Measurements from ENCODE around the gene PPP6R2.
"Not testable (repeated sequence)": the region's sequence is repeated elsewhere in the genome, so short reads cannot be mapped to it uniquely, and the experiment has no call there.

PPP6R2 gene

DNA sequence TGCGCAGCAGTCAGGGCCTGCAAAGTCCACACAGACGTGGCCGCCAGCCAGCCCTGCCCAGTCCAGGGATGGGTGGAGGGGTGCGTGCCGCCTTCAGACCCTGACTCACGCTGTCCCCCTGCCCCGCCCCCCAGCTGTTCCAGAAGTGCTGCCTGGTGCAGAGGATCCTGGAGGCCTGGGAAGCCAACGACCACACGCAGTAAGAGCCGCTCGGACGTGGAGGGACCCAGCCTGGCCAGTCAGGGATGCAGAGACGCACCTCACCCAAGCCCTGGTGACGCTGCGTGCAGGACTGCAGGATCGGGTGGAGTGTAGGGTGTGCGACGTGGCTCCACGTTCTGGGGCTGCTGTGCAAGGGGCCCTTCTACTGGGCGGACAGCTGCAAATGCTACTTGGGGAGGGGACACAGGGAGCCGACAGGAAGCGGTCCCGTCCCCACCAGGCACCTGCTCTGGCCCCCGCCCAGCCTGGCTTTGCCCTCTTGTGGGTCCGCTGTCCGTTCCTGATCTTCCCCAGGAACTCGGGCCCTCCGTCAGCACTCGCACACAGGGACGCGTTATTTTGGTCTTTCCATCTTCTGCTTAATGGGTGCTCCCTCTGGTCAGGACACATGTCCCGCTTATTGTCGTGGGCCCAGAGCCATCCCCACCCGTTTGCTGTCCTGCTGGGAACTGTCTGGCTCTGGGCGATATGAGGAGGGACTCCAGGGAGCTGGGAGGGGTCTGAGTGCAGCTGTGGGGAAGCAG lies 89.2 kb downstream of the PPP6R2 start:
- Histone ChIP-seq H3K4me3 (ENCODE audit: insufficient read depth, low read depth, low read length, poor library complexity, severe bottlenecking) (no peak overlapping the region), H3K36me3 (ENCODE audit: control insufficient read depth, insufficient read depth, low read length) (peaks cover 59% of the 10 kb centered on the region)

DNA sequence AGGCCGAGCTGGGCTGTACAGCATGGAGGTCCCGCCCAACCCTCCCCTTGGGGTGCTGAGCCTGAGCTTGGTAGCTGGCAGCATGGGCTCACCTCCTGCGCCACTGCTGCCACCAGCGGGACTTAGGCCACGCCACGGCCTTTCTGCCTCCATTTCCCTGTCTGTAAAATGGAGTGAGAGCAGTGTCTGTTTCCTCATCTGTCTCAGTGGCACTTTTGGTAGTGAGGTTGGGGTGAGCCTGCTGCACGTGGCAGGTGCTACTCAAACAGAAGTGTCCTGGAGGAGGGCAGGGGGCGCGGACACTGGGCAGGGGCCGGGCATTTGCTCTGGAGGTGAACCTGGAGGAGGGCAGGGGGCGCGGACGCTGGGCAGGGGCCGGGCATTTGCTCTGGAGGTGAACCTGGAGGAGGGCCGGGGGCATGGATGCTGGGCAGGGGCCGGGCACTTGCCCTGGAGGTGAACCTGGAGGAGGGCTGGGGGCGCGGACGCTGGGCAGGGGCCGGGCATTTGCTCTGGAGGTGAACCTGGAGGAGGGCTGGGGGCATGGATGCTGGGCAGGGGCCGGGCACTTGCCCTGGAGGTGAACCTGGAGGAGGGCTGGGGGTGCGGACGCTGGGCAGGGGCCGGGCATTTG lies 89.9 kb downstream of the PPP6R2 start:
- not testable (repeated sequence) for H3K27ac ChIP-seq (ENCODE audit: insufficient read depth, low read length, poor library complexity, severe bottlenecking); DNase-seq; H3K27me3 ChIP-seq (replicated peaks; ENCODE audit: control insufficient read depth, insufficient read depth, low read length, poor library complexity, severe bottlenecking); H3K4me1 ChIP-seq (ENCODE audit: control insufficient read depth, insufficient read depth, low read length, poor library complexity, severe bottlenecking); H3K9me3 ChIP-seq (ENCODE audit: control insufficient read depth, low read length); H3K4me3 ChIP-seq (ENCODE audit: insufficient read depth, low read depth, low read length, poor library complexity, severe bottlenecking)
- H3K36me3 ChIP-seq (ENCODE audit: control insufficient read depth, insufficient read depth, low read length) = peaks cover 61% of the 10 kb centered on the region

More for the DNA sequence above, 89.2 kb downstream of the PPP6R2 start:
- no peaks in the 10 kb centered on the region for H3K9me3 ChIP-seq (ENCODE audit: control insufficient read depth, low read length)
- H3K27ac ChIP-seq (ENCODE audit: insufficient read depth, low read length, poor library complexity, severe bottlenecking) = no peak overlapping the region
- H3K27me3 ChIP-seq (replicated peaks; ENCODE audit: control insufficient read depth, insufficient read depth, low read length, poor library complexity, severe bottlenecking) = no peaks in the 10 kb centered on the region
- no peaks in the 10 kb centered on the region for H3K4me1 ChIP-seq (ENCODE audit: control insufficient read depth, insufficient read depth, low read length, poor library complexity, severe bottlenecking)
- DNase-seq = no peak

DNA sequence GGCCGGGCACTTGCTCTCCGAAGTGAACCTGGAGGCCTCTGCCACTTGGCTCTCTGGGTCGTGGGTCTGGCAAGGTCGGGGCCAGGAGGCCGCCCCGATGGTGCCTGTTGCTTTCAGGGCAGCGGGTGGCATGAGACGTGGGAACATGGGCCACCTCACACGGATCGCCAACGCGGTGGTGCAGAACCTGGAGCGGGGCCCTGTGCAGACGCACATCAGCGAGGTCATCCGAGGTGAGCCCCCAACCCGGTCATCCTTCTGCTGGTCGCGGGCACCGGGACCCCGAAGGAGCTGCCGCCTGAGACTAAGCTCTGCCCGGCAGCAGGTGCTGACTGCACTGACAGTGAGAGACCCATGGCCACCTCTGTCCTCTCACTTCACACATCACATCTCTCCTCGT lies 91.7 kb downstream of the PPP6R2 start:
- Histone ChIP-seq H3K9me3 (ENCODE audit: control insufficient read depth, low read length) (no peaks in the 10 kb centered on the region), H3K27me3 (replicated peaks; ENCODE audit: control insufficient read depth, insufficient read depth, low read length, poor library complexity, severe bottlenecking) (no peaks in the 10 kb centered on the region), H3K27ac (ENCODE audit: insufficient read depth, low read length, poor library complexity, severe bottlenecking) (no peak overlapping the region), H3K36me3 (ENCODE audit: control insufficient read depth, insufficient read depth, low read length) (peaks cover 73% of the 10 kb centered on the region), H3K4me3 (ENCODE audit: insufficient read depth, low read depth, low read length, poor library complexity, severe bottlenecking) (no peak overlapping the region), H3K4me1 (ENCODE audit: control insufficient read depth, insufficient read depth, low read length, poor library complexity, severe bottlenecking) (no peaks in the 10 kb centered on the region)
- DNase-seq = no peak

DNA sequence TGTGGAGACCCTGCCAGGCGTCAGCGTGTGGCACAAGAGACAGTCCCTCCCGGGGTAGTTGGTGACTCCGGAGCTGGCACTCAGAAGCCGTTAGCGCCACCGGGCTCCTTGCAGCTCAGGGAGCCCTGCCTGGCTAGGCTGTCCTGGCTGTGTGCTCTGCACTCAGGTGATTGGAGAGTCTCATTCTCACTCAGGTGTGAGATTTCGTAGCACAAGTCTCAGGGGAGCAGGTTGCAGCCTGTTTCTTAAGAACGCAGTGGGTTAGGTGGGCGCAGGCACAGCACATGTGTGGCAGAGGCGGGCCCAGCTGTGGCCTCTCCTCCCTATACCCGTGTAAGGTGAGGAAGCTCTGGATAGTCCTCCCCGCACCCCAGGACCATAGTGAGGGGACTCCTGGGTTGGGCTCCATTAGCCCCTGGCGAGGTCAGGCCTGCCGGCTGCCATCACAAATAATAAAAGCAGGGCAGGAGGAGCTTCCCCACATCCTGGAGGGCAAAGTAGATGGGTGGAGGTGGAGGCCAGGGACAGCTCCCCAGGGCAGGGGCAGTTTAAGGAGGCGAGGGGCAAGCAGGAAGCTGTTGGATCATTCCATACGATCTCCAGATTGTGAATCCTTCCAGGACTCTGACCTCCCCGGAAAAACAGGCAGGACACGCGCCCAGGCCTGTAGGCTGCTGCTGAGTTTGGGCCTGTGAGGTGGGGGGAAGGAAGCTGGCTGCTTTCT lies 92.3 kb downstream of the PPP6R2 start:
- no peak overlapping the region for H3K27ac ChIP-seq (ENCODE audit: insufficient read depth, low read length, poor library complexity, severe bottlenecking)

DNA sequence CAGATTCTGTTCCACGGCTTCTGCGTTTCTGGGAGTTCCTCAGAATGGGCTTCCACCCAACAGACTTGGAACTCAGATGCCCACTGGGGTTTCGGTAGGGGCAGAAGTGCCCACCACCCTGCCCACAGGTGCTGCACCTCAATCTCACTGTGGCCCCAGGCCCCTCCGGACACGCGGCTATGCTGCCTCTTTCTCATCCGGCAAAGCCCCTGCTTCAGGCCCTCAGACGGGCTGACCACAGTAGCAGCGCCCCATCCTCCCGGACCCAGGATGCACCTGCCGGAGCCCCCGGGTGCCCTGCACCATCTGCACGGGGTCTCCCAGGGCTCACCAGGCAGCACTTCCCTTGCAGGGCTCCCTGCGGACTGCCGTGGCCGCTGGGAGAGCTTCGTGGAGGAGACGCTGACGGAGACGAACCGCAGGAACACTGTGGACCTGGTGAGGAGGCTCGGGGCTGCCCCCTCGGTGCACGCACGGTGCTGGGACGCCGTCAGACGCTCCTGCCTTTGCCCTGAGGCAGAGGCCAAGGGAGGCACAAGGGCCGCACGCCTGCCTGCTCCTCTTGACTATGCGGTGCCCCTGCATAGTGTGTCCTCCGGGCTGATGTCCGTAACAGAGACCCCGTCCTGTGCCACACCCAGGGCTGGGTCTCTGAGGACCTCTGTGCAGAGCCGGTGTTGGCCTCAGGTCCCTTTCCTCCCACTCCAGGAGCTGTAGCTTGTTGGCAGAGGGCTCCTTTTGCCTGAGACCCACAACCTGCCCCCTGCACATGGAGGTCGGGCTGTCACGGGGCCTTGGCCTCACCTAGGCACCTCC lies 93.1 kb downstream of the PPP6R2 start:
- Histone ChIP-seq H3K27ac (ENCODE audit: insufficient read depth, low read length, poor library complexity, severe bottlenecking) (no peak overlapping the region), H3K9me3 (ENCODE audit: control insufficient read depth, low read length) (no peaks in the 10 kb centered on the region), H3K27me3 (replicated peaks; ENCODE audit: control insufficient read depth, insufficient read depth, low read length, poor library complexity, severe bottlenecking) (no peaks in the 10 kb centered on the region), H3K4me3 (ENCODE audit: insufficient read depth, low read depth, low read length, poor library complexity, severe bottlenecking) (no peak overlapping the region), H3K36me3 (ENCODE audit: control insufficient read depth, insufficient read depth, low read length) (peaks cover 71% of the 10 kb centered on the region), H3K4me1 (ENCODE audit: control insufficient read depth, insufficient read depth, low read length, poor library complexity, severe bottlenecking) (no peaks in the 10 kb centered on the region)
- no peak for DNase-seq

More for the DNA sequence above, 92.3 kb downstream of the PPP6R2 start:
- H3K36me3 ChIP-seq (ENCODE audit: control insufficient read depth, insufficient read depth, low read length) = peaks cover 75% of the 10 kb centered on the region
- H3K27me3 ChIP-seq (replicated peaks; ENCODE audit: control insufficient read depth, insufficient read depth, low read length, poor library complexity, severe bottlenecking) = no peaks in the 10 kb centered on the region
- DNase-seq = no peak
- no peak overlapping the region for H3K4me3 ChIP-seq (ENCODE audit: insufficient read depth, low read depth, low read length, poor library complexity, severe bottlenecking)
- H3K9me3 ChIP-seq (ENCODE audit: control insufficient read depth, low read length) = no peaks in the 10 kb centered on the region
- H3K4me1 ChIP-seq (ENCODE audit: control insufficient read depth, insufficient read depth, low read length, poor library complexity, severe bottlenecking) = no peaks in the 10 kb centered on the region

DNA sequence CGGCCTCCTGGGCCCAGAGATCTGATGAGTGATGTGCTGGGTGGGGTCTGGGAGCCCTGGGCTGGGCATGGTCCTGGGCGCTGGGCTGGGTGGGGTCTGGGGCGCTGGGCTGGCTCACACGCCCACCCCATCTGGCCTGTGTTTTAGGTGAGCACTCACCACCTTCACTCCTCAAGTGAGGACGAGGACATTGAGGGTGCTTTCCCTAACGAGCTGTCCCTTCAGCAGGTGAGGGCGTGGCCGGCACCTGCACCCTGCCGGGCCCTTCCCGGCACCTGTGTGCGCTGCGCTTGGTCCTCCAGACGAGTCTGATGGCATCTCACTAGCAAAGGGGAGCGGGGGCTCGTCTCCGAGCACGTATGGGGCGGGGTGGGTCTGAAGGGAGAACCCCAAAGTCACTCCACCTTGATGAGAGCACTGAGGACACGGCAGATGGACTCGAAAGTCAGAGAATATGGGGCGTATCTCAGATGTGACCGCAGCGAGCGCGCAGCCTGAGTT lies 93.8 kb downstream of the PPP6R2 start:
- no peak overlapping the region for H3K4me3 ChIP-seq (ENCODE audit: insufficient read depth, low read depth, low read length, poor library complexity, severe bottlenecking)
- H3K27ac ChIP-seq (ENCODE audit: insufficient read depth, low read length, poor library complexity, severe bottlenecking) = no peak overlapping the region
- H3K27me3 ChIP-seq (replicated peaks; ENCODE audit: control insufficient read depth, insufficient read depth, low read length, poor library complexity, severe bottlenecking) = no peaks in the 10 kb centered on the region
- no peaks in the 10 kb centered on the region for H3K4me1 ChIP-seq (ENCODE audit: control insufficient read depth, insufficient read depth, low read length, poor library complexity, severe bottlenecking)
- no peak for DNase-seq
- H3K36me3 ChIP-seq (ENCODE audit: control insufficient read depth, insufficient read depth, low read length) = peaks cover 64% of the 10 kb centered on the region
- no peaks in the 10 kb centered on the region for H3K9me3 ChIP-seq (ENCODE audit: control insufficient read depth, low read length)

DNA sequence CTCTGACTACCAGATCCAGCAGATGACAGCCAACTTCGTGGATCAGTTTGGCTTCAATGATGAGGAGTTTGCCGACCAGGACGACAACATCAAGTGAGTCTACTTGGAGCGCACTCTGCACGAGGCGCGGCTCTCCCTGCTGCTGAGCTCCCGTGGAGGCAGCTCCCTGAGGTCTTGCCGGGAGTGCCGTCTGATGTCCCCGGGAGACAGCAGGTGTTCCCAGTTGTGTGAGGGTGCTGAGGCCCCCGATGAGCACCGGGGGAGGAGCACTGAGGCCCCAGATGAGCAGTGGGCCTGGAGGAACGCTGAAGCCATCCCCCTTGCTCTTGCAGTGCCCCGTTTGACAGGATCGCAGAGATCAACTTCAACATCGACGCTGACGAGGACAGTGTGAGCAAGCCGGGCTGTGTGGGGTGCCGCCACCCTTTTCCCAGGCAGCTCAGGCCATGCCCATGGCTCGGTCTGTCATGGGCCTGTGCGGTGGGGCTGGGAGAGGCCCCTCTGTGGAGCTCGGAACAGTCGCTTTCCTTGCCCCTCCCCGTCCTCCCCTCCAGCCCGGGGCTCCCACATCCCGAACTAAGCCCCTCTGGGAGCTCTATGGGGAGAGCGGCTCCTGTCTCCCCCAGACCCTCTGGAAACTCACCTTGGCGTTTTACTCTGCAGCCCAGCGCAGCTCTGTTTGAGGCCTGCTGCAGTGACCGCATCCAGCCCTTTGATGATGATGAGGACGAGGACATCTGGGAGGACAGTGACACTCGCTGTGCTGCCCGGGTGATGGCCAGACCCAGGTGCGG lies 94.6 kb downstream of the PPP6R2 start:
- Histone ChIP-seq H3K36me3 (ENCODE audit: control insufficient read depth, insufficient read depth, low read length) (peaks cover 56% of the 10 kb centered on the region), H3K27ac (ENCODE audit: insufficient read depth, low read length, poor library complexity, severe bottlenecking) (no peak overlapping the region), H3K27me3 (replicated peaks; ENCODE audit: control insufficient read depth, insufficient read depth, low read length, poor library complexity, severe bottlenecking) (no peaks in the 10 kb centered on the region), H3K9me3 (ENCODE audit: control insufficient read depth, low read length) (no peaks in the 10 kb centered on the region), H3K4me1 (ENCODE audit: control insufficient read depth, insufficient read depth, low read length, poor library complexity, severe bottlenecking) (no peaks in the 10 kb centered on the region), H3K4me3 (ENCODE audit: insufficient read depth, low read depth, low read length, poor library complexity, severe bottlenecking) (no peak overlapping the region)
- no peak for DNase-seq

DNA sequence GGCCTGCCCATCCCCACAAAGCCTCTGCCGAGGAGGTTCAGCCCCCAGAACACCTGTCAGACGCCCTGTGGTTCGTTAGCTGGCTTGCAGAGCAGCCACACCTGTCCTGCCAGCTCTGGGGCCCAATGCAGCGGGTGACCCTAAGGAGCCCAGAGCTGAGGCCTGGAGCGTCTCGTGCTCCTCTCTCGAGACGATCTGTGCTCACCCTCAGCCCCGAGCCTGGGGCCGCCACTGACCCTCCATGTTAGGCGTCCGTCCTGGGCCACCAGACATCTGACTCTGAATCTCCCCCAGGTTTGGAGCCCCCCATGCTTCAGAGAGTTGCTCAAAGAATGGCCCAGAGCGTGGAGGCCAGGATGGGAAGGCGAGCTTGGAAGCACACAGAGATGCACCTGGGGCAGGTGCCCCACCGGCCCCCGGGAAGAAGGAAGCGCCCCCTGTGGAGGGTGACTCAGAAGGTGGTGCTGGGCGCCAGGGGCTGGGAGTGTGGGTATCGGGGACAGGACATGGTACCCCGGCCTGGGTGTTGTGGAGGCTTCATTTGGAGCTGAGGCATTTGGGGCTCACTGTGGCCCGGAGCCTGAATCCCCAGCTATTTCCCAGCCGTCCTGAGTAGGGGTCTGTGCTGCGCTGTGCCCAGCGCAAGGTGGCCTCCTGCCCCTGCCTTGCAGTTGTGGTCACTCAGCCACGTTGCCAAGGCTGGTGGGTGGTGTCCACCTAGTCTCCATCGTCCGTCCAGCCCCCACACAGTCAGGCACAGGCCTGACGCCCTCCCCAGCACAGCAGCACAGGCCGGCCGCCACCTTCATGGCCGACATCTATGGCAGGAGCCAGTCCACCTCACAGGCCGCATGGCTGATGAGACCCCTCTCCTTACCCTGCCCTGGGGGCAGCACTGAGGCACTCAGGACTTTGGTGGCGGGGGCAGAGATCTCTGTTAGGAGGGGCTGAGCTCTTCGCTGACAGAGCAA lies 95.5 kb downstream of the PPP6R2 start:
- Histone ChIP-seq H3K27ac (ENCODE audit: insufficient read depth, low read length, poor library complexity, severe bottlenecking) (no peak overlapping the region), H3K4me3 (ENCODE audit: insufficient read depth, low read depth, low read length, poor library complexity, severe bottlenecking) (no peak overlapping the region), H3K36me3 (ENCODE audit: control insufficient read depth, insufficient read depth, low read length) (peaks cover 53% of the 10 kb centered on the region), H3K4me1 (ENCODE audit: control insufficient read depth, insufficient read depth, low read length, poor library complexity, severe bottlenecking) (no peaks in the 10 kb centered on the region), H3K9me3 (ENCODE audit: control insufficient read depth, low read length) (no peaks in the 10 kb centered on the region), H3K27me3 (replicated peaks; ENCODE audit: control insufficient read depth, insufficient read depth, low read length, poor library complexity, severe bottlenecking) (no peaks in the 10 kb centered on the region)
- no peak for DNase-seq

Data from effector memory CD4-positive, alpha-beta T cell (primary cell).